ENCODE measurements around the gene WNT7B.

Gene WNT7B

DNA sequence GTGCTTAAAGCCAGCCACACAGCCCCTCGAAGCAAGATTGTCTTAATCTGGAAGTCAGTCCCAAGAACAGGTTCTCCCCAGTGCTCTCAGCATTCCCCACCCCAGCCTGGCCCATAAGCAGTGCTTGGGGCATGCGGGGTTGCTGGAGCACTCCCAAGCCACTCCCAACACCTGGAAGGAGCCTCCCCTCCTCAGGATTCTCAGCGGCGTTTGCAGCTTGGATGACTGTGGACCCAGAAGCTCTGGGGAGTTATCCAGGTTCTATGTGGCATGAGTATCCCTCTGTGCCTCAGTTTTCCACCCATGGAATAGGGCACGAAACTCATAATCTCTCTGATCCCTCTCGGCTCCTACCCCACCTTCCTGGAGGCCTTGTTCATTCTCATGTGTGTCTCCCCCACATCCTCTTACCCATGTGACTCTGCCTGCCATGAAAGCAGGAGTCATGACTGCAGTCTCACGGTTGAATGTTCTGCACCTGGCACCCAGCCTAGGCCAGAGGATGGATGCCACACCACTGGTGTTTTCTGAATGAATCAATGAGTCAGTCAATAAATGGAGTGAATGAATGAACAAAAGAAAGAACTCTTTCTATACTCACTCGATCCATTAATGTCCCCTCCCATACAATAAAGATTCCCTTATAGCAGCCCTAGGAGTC, 33.4 kb upstream of the WNT7B start:
- CTCF ChIA-PET: interaction anchor here (4.1 to 14.7 kb wide), 4 partner anchors 14 to 108 kb away, joined by 36 to 345 read pairs (median 115); no protein-coding TSS in a partner anchor
- no peak for DNase-seq (ENCODE audit: low read depth, low spot score)
- H3K4me3 ChIP-seq (ENCODE audit: low read depth, low read length): no peak overlapping the region
- POLR2A ChIA-PET: no interaction called here
- no peak for TF ChIP-seq CTCF (IDR thresholded peaks at IDR 0.05; ENCODE audit: insufficient read depth, low read length, missing control alignments)

DNA sequence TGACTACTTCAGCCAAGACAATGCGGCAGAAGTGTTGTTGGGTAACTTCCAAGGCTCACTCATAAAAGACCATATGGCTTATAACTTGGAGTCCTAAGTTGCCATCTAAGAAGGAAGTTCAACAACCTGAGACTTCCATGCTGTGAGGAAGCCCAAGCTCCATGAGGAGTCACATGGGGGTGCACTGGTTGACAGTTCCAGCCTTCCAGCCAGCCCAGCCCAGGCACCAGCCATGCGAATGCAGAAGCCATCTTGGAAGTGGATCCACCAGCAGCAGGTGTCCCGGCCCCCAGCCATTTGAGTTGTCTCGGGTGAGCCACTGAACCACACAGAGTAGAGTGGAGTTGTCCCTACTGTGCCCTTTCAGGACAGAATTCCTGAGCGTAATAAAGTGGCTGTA, 32.8 kb upstream of the WNT7B start:
- no peak overlapping the region for H3K4me3 ChIP-seq (ENCODE audit: low read depth, low read length)
- ChIA-PET POLR2A (no interaction called here), CTCF (interaction anchor here (1.3 to 14.7 kb wide), 4 partner anchors 13 to 109 kb away, joined by 3 to 345 read pairs (median 115); no protein-coding TSS in a partner anchor)
- DNase-seq (ENCODE audit: low read depth, low spot score): no peak
- TF ChIP-seq CTCF (IDR thresholded peaks at IDR 0.05; ENCODE audit: insufficient read depth, low read length, missing control alignments): no peak

DNA sequence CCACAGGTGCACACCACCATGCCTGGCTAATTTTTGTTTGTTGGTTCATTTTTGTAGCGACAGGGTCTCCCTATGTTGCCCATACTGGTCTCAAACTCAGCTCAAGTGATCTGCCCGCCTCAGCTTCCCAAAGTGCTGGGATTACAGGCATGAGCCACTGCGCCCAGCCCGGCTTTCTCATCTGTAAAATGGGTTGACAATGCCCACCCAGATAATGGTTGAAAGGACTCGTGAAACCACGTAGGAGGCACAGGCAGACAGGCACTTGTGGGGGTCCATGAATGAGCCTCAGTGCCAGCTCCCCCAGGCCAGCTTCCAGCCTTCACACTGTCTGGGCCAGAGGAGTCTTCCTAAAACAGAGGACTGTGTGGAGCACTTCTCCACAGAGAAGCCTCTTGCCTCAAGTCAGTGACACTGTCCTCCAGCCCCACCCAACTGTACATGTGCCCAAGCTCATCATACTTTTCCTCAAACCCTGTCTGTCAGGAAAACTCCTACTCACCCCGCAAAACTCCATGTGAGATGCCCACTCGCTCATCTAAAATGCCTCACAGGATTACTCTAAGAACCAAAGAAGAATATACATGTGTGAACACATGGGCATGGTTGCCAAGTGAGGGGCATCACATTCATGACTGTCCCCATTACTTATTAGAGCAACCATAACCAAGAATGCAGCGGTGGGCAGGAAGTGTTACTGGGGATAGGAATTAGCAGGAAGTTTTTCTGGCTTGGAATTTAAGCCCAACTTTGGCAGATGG, 32.1 kb upstream of the WNT7B start:
- H3K4me3 ChIP-seq (ENCODE audit: low read depth, low read length): no peak overlapping the region
- CTCF ChIA-PET: interaction anchor here (1.2 to 14.7 kb wide), 7 partner anchors 8 to 109 kb away, joined by 3 to 345 read pairs (median 71); no protein-coding TSS in a partner anchor
- DNase-seq (ENCODE audit: low read depth, low spot score): no peak
- no peak for TF ChIP-seq CTCF (IDR thresholded peaks at IDR 0.05; ENCODE audit: insufficient read depth, low read length, missing control alignments)
- POLR2A ChIA-PET: interaction anchor here (0.6 to 1.1 kb wide), 2 partner anchors 13 to 236 kb away, joined by 3 read pairs; no protein-coding TSS in a partner anchor

DNA sequence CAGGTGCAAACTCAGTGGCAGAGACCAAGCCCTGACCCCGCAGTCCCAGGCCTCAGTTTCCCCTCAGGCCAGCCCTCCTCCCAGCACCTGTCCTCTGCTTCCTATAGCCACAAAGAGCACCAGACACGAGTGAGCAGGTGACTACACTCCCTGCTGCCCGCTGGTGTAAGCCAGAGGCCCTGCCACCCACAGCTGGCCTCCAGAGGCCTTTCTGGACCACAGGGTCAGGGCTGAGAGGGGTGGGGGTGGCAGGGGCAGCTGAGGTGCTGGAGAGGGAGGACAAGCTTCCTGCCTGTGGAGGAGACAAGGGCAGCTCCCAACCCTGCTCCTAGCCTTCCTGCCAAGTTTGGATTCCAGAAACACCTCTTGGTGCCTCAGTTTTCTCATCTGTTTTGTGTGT, 31.3 kb upstream of the WNT7B start:
- no peak overlapping the region for H3K4me3 ChIP-seq (ENCODE audit: low read depth, low read length)
- POLR2A ChIA-PET: interaction anchor here (0.6 to 1.2 kb wide), 5 partner anchors 12 to 237 kb away, joined by 3 to 5 read pairs (median 3); no protein-coding TSS in a partner anchor
- TF ChIP-seq CTCF (IDR thresholded peaks at IDR 0.05; ENCODE audit: insufficient read depth, low read length, missing control alignments): no peak
- CTCF ChIA-PET: interaction anchor here (0.7 to 14.7 kb wide), 13 partner anchors 9 to 291 kb away, joined by 3 to 345 read pairs (median 24); no protein-coding TSS in a partner anchor
- DNase-seq (ENCODE audit: low read depth, low spot score): no peak

- TF ChIP-seq CTCF (IDR thresholded peaks at IDR 0.05; ENCODE audit: insufficient read depth, low read length, missing control alignments): no peak
- ChIA-PET CTCF (interaction anchor here (0.7 to 14.7 kb wide), 14 partner anchors 9 to 291 kb away, joined by 3 to 345 read pairs (median 26); no protein-coding TSS in a partner anchor), POLR2A (interaction anchor here (0.6 to 1.2 kb wide), 4 partner anchors 11 to 80 kb away, joined by 3 to 5 read pairs (median 4); no protein-coding TSS in a partner anchor)
- H3K4me3 ChIP-seq (ENCODE audit: low read depth, low read length): no peak overlapping the region
- DNase-seq (ENCODE audit: low read depth, low spot score): peak; percentile 38
These were observed 30.9 kb upstream of the WNT7B start for GRCh38 chr22:46007848-46008261.

All from AG04449 (cell line).